Stomach (tissue), 4 donors: Measurements from ENCODE around the gene FADS2.

Experiments
- CTCF ChIP-seq, 7 experiments: fragments of 450-650 bp in 4 of 7; fragments of 200-600 bp in 3 of 7; sonication (generic) in 3 of 7; IDR thresholded peaks; one replicate each; pipeline ENCODE4 v1.5.1; 2016 to 2019; ENCODE audit warnings: antibody characterized with exemption in 7 of 7, control low read depth in 2 of 7, mild to moderate bottlenecking in 1 of 7
- POLR2A ChIP-seq, 4 donors: fragments of 450-650 bp; IDR thresholded peaks; one replicate each; pipeline ENCODE4 v1.6.1; 2016; ENCODE audit warnings: antibody characterized with exemption in 4 of 4, control low read depth in 2 of 4, mild to moderate bottlenecking in 1 of 4, moderate library complexity in 1 of 4
- POLR2AphosphoS5 ChIP-seq, 3 donors: sonication (generic); formaldehyde crosslinking; IDR thresholded peaks; one replicate each; pipeline ENCODE4 v1.6.1; 2016; ENCODE audit warnings: antibody characterized with exemption in 3 of 3

- no peak for TF ChIP-seq POLR2AphosphoS5 (IDR thresholded peaks at IDR 0.05)
- TF ChIP-seq CTCF (IDR thresholded peaks at IDR 0.05): no peak
- TF ChIP-seq POLR2A (IDR thresholded peaks at IDR 0.05): no peak
Observed at GRCh38 chr11:61828379-61828628, 204 bp downstream of the FADS2 start.
